Endothelial cell (in vitro differentiated cells): ENCODE measurements around the gene GTF2A1. TPM values are rescaled to one million over a fixed set of nuclear protein-coding genes. Genes with fewer than 3 reads are reported as not detected.
"Not testable (repeated sequence)": the region's sequence is repeated elsewhere in the genome, so short reads cannot be mapped to it uniquely, and the experiment has no call there.

Experiments
- DNase-seq: peaks from one replicate; pipeline ENCODE4 v3.0.0; 2021; ENCODE audit warnings: low spot score
- H3K27ac Mint-ChIP-seq: one replicate; pipeline ENCODE4 v1.8.0; 2021; ENCODE audit warnings: mixed read lengths, inconsistent platforms; ENCODE audit not compliant: unreplicated experiment
- H3K27me3 Mint-ChIP-seq: one replicate; pipeline ENCODE4 v1.8.0; 2021; ENCODE audit warnings: mild to moderate bottlenecking, moderate library complexity, mixed read lengths, inconsistent platforms; ENCODE audit not compliant: unreplicated experiment
- H3K36me3 Mint-ChIP-seq: one replicate; pipeline ENCODE4 v1.8.0; 2021; ENCODE audit warnings: mild to moderate bottlenecking, low read depth, mixed read lengths, inconsistent platforms; ENCODE audit not compliant: unreplicated experiment
- H3K4me1 Mint-ChIP-seq: one replicate; pipeline ENCODE4 v1.8.0; 2021; ENCODE audit warnings: mild to moderate bottlenecking, mixed read lengths, inconsistent platforms; ENCODE audit not compliant: unreplicated experiment
- H3K4me3 Mint-ChIP-seq: one replicate; pipeline ENCODE4 v1.8.0; 2021; ENCODE audit warnings: mild to moderate bottlenecking, mixed read lengths, inconsistent platforms; ENCODE audit not compliant: unreplicated experiment
- H3K9me3 Mint-ChIP-seq: one replicate; pipeline ENCODE4 v1.8.0; 2021; ENCODE audit warnings: mixed read lengths, inconsistent platforms; ENCODE audit not compliant: unreplicated experiment
- CTCF ChIP-seq: fragments of 200-600 bp; sonication (generic); IDR thresholded peaks from one replicate; pipeline ENCODE4 v1.5.0; 2021; ENCODE audit warnings: antibody characterized with exemption; ENCODE audit not compliant: unreplicated experiment
- total RNA-seq: library from RNA; stranded (reverse); fragmentation: NEBNext Ultra II Directional; extraction: Animal tissue kit (Norgen Biotek cat#: 25700); gene quantifications from one replicate; pipeline ENCODE4 v1.2.1, GENCODE V29; 2021; ENCODE audit not compliant: unreplicated experiment

The GTF2A1 gene
- total RNA-seq, 1 donor from 2014 or later: 34.6 TPM

DNA sequence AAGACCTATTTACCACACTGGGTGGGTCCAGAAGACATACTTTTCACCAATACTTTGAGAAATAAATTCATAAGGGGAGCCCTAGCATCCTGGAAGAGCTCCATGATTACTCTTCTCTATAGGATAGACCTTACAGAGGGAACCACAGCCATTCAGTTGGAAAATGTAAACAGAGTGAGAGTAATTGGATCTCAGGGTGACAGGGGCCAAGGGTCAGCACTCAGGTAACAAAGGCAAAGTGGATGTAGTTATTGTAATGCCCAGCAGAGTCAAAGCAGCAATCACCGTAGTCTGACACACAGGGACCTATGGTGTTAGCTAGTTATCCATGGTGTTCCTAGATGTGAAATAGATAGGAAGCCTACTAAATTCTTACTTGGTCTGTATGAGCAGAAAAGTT lies 10.8 kb upstream of the GTF2A1 start:
- H3K27ac Mint-ChIP-seq: no peak overlapping the region
- no peaks in the 10 kb centered on the region for H3K36me3 Mint-ChIP-seq
- no peaks in the 10 kb centered on the region for H3K4me1 Mint-ChIP-seq
- peaks cover 3% of the 10 kb centered on the region for H3K27me3 Mint-ChIP-seq
- H3K4me3 Mint-ChIP-seq: no peak overlapping the region
- H3K9me3 Mint-ChIP-seq: no peaks in the 10 kb centered on the region
- no peak for DNase-seq
- no peak for TF ChIP-seq CTCF

- peaks cover 4% of the 10 kb centered on the region for H3K36me3 Mint-ChIP-seq
- peaks cover 21% of the 10 kb centered on the region for H3K27me3 Mint-ChIP-seq
- peaks cover 6% of the 10 kb centered on the region for H3K4me1 Mint-ChIP-seq
- DNase-seq: no peak
- TF ChIP-seq CTCF: no peak
- H3K4me3 Mint-ChIP-seq: no peak overlapping the region
- H3K9me3 Mint-ChIP-seq: no peaks in the 10 kb centered on the region
- H3K27ac Mint-ChIP-seq: no peak overlapping the region
Measured at GRCh38 chr14:81224222-81224621, 3.5 kb upstream of the GTF2A1 start.

- H3K27ac Mint-ChIP-seq, H3K4me1 Mint-ChIP-seq, DNase-seq, H3K9me3 Mint-ChIP-seq, H3K4me3 Mint-ChIP-seq, H3K36me3 Mint-ChIP-seq: not testable (repeated sequence)
- H3K27me3 Mint-ChIP-seq: peaks cover 24% of the 10 kb centered on the region
Measured at GRCh38 chr14:81223788-81224187, 3.0 kb upstream of the GTF2A1 start.

- H3K4me3 Mint-ChIP-seq: no peak overlapping the region
- peaks cover 24% of the 10 kb centered on the region for H3K27me3 Mint-ChIP-seq
- H3K4me1 Mint-ChIP-seq: peaks cover 11% of the 10 kb centered on the region
- no peak overlapping the region for H3K27ac Mint-ChIP-seq
- DNase-seq: no peak
- no peaks in the 10 kb centered on the region for H3K9me3 Mint-ChIP-seq
- TF ChIP-seq CTCF: no peak
- H3K36me3 Mint-ChIP-seq: peaks cover 4% of the 10 kb centered on the region
Measured at GRCh38 chr14:81222691-81223090, 1.9 kb upstream of the GTF2A1 start.

GRCh38 chr14:81222126-81222525 lies 1.4 kb upstream of the GTF2A1 start:
- Mint-ChIP-seq H3K27ac (peak overlapping the region; percentile 98), H3K4me1 (peaks cover 14% of the 10 kb centered on the region), H3K4me3 (peak overlapping the region; percentile 92), H3K9me3 (no peaks in the 10 kb centered on the region), H3K36me3 (peaks cover 4% of the 10 kb centered on the region), H3K27me3 (peaks cover 24% of the 10 kb centered on the region)
- no peak for DNase-seq
- TF ChIP-seq CTCF: no peak
